HuH-7.5 (cell line): Measurements from ENCODE around the gene BCAS3.
"Not testable (repeated sequence)": the region's sequence is repeated elsewhere in the genome, so short reads cannot be mapped to it uniquely, and the experiment has no call there.

Experiments
- DNase-seq: peaks from one replicate; pipeline ENCODE4 v3.0.0; 2011; ENCODE audit warnings: low spot score

Gene BCAS3

GRCh38 chr17:60887614-60888028 is 210.0 kb downstream of the BCAS3 start:
- DNase-seq, result no peak

DNA sequence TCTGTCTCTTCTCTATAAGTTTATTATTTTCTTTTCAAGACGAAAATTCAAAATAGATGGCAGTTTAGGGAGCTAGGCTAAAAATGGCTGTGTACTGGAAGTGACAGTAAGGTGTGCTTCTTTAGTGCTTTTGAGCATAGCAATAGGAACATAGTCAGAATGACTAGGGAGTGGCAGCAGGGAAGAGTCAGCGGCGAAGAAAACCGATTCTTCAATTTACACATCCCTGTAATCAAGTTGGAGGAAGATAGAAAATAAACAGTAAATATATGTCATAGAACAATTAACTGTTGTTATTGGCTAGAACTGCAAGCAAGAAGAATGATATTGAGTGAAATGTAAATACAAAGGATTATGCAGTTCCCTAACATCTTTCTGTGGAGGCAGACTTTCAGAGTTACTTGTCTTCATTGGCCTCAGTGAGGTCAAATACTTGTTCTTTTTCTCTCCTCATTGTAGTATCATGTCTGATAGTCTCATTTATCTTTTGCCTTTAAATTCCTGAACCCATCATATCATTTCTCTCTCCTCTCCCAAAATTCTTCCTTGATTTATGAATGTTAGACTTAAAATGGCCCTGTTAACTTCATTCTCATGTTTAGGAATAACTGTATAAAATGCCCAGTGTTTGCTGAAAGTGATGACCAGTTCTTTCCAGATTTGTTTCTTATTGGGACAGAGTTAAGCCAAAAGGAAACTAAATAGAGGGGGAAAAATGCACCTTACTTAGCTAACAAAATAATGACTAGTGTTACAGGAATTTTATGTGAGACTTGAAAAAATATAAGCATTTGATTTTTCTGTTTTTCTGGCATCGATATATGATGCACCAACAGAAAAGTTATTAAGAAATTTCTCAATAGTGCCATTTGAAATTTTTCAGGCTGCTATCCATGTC is 211.4 kb downstream of the BCAS3 start:
- no peak for DNase-seq

GRCh38 chr17:60891149-60891548 is 213.5 kb downstream of the BCAS3 start:
- DNase-seq, result no peak

GRCh38 chr17:60893475-60893874 is 215.8 kb downstream of the BCAS3 start:
- no peak for DNase-seq

DNA sequence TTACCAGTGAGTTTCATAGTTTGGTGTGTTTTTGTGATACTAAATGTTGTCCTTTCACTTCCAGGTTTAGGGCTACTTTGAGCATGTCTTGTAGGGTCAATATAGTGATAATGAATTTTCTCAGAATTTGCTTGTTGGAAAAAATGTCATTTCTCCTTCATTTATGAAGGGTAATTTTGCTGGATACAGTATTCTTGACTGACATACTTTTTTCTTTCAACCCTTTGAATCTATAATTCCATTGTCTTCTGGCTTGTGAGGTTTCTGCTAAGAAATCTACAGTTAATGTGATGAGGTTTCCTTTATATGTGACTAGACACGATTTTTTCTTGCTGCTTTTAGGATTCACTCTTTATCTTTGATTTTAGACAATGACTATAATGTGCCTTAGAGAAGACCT is 219.3 kb downstream of the BCAS3 start:
- DNase-seq, result no peak

DNA sequence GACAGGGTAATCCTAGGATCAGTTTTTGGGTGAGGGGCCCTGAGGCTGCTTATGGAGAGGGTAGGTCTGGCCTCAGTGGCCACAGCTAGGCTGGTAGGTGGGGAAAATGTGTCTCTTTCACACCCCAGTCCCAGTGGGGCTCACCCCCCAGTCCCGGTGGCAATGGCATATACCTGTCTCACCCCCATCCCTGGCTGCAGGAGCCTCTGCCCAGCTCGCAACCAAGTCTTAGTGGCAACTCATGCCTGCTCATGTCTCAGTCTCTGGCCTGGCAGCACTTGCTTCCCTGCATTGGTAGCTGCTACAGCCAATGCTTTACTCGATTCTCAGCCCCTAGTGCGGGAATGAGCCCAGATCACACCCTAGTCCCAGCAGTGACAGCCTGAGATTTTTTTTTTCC is 221.5 kb downstream of the BCAS3 start:
- DNase-seq, result no peak

DNA sequence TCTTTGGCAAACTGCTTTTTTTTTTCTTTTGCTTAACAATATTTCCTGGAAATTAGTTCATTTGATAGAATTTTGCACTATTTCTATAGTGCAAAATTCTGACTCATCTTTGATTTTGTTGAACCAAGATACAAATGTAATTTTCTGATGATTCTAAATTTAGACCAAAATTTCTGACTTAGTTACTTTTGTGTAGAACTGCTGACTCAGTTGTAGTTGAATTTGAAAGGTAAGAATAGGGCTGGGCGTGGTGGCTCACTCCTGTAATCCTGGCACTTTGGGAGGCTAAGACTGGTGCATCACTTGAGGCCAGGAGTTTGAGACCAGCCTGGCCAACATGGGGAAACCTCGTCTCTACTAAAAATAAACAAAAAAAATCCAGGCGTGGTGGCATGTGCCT is 223.0 kb downstream of the BCAS3 start:
- no peak for DNase-seq

- no peak for DNase-seq
Measured at GRCh38 chr17:60901242-60901641, 223.6 kb downstream of the BCAS3 start.

DNA sequence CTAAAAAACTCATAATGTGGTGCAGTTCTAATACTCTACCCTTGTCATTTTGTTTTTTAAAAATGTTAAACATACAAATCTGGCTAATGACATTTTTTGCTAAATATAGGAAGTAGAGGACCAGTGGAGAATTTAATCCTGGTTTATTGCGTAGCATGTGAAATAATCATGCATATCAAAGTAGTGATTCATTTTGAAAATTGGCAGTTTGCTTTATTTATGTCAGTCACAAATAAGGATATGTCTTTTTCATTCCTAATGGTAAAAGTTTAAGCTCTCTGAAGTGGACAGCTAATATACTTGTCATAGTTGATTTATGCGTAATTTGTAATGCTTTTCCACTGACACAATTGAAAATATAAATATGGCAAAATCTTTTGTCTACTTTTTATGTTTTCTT is 224.2 kb downstream of the BCAS3 start:
- no peak for DNase-seq

- DNase-seq, result no peak
Measured at GRCh38 chr17:60902399-60902798, 224.7 kb downstream of the BCAS3 start.

DNA sequence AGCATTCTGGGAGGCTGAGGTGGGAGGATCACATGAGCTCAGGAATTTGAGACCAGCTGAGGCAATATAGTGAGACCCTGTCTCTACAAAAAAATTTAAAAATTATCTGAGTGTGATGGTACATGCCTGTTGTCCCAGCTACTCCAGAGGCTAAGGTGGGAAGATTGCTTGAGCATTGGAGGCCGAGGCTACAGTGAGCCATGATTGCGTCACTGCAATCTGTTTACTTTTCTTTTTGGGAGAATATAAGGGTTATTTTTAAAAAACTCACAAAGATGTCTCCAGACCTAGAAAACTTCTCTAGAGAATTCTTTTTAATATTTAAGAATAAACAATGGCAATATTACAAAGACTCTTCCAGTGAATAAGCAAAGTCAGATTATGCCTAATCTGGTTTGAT is 226.9 kb downstream of the BCAS3 start:
- DNase-seq, result no peak

DNA sequence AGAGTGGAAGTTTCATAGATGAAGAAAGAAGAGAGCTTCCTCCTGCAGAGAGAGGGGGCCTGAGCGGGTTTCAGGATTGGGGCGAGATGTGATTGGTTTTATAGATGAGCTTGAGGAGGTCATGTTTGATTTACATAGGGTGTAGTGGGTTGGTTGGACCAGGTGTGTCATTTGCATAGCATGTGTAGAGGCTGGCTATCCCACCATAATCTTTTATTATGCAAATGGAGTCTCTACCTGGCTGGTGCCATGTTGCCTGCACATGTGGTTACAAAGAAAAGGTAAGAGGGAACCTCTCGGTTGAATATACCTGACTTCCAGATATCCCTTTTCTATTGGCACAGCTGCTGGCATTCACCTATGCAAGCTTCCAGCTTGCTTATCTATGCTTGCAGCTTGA is 228.1 kb downstream of the BCAS3 start:
- DNase-seq, result no peak

GRCh38 chr17:60908324-60908723 is 230.7 kb downstream of the BCAS3 start:
- no peak for DNase-seq

DNA sequence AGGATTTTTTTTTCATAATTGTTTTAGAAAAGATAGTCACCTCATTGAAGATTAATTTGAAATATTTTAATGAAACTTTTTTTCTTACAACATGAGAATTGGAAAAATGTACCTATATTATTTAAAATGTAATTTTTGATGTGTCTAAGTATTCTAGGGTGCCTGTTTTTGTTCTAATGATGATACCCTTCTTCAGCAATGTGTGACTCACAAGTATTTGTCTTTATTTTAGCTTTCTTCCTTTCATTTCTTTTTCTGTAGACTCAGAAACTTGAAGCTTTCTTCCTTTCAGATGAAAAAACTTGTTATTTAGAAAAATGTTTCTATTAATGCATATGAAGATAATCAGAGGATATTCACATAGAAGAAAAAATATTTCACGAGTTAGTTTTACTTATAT is 231.8 kb downstream of the BCAS3 start:
- DNase-seq, result no peak

DNA sequence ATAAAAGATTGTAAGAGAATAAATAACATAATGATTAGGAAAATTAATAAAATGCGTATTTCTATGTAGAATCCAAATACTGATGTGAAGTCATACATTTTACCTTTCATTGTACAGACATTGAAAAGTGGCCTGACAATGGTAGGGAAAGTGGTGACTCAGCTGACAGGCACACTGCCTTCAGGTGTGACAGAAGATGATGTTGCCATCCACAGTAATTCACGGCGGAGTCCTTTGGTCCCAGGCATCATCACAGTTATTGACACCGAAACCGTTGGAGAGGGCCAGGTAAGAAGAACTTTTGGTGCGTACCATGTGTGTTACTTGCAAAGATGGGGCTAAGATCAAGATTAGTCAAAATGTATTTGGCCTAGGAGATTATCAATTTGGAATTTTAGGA is 232.8 kb downstream of the BCAS3 start:
- DNase-seq, result no peak

- no peak for DNase-seq
Measured at GRCh38 chr17:60914078-60914477, 236.4 kb downstream of the BCAS3 start.

DNA sequence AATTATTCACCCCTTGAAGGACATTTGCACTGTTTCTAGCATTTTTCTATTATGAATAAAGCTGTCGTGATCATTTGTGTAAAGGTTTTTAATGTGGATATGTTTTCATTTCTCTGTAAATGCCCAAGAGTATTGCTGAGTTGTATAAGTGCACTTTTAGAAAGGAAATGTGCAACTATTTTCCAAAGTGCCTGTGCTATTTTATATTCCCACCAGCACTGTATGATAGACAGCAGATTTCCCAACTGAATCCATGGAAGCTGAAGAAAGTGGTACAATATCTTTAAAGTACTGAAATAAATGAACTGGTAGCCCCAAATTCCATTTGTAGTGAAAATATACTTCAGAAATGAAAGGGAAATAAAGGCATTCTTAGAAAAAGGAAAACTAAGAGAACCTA is 238.4 kb downstream of the BCAS3 start:
- DNase-seq, result no peak

GRCh38 chr17:60920107-60920506 is 242.5 kb downstream of the BCAS3 start:
- DNase-seq, result no peak

DNA sequence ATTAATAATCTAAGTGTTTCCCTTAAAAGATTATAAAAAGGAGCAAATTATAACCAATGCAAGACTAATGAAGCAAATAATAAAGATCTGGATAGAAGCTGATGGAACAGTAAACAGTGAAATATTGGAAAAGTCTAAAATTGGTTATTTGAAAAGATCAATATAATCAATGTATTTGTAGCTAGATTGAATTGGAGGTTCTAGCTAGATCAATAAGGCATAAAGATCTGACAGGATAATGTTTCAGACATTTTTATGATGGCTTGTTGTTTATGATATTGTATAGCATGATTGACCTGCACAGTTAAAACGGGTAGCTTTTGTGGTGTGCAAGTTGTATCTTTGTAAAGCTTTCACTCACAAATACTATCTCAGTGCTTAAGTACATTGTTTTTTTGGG is 245.3 kb downstream of the BCAS3 start:
- no peak for DNase-seq

- no peak for DNase-seq
Measured at GRCh38 chr17:60926466-60927183, 249.0 kb downstream of the BCAS3 start.

GRCh38 chr17:60933739-60934138 is 256.1 kb downstream of the BCAS3 start:
- no peak for DNase-seq

DNA sequence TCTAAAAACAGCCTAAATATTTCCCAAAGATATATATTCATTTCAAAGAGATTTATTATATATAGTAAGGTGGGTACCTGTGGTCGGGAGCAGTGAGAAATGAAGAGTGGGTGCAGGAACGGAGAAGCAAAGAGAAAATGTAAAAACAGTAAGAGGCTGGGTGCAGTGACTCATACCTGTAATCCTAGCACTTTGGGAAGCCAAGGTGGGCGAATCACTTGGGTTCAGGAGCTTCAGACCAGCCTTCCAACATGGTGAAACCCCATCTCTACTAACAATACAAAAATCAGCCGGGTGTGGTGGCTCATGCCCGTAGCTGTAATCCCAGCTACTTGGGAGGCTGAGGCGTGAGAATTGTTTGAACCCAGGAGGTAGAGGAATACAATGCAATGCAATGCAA is 257.1 kb downstream of the BCAS3 start:
- no peak for DNase-seq

GRCh38 chr17:60935991-60936390 is 258.3 kb downstream of the BCAS3 start:
- not testable (repeated sequence) for DNase-seq

- DNase-seq, result no peak
Measured at GRCh38 chr17:60939318-60939717, 261.7 kb downstream of the BCAS3 start.
